Epithelial cell of proximal tubule (primary cell): ENCODE measurements around the gene ACOT2. TPM values are rescaled to one million over a fixed set of nuclear protein-coding genes. Genes with fewer than 3 reads are reported as not detected.
"Not testable (repeated sequence)": the region's sequence is repeated elsewhere in the genome, so short reads cannot be mapped to it uniquely, and the experiment has no call there.

Experiments used
- DNase-seq: peaks from one replicate; pipeline ENCODE4 v3.0.0-alpha.2; 2011; ENCODE audit warnings: low read depth
- H3K4me3 ChIP-seq: 2 replicates; pipeline ENCODE4 v1.5.1; 2011; ENCODE audit warnings: low read depth, mild to moderate bottlenecking, low read length
- total RNA-seq: library from RNA; depleted of rRNA; stranded (reverse); fragments of >200 nt; gene quantifications from 2 replicates; pipeline ENCODE4 v1.2.3, GENCODE V29; 2015
- TF ChIP-seq, protein P1 (sequence below): conservative IDR thresholded peaks from 2 replicates; pipeline ENCODE4 v1.5.1; 2012; ENCODE audit warnings: low read depth, mild to moderate bottlenecking, low read length

Gene ACOT2
- total RNA-seq, 1 donor from 2014 or later = 9.2 TPM

DNA sequence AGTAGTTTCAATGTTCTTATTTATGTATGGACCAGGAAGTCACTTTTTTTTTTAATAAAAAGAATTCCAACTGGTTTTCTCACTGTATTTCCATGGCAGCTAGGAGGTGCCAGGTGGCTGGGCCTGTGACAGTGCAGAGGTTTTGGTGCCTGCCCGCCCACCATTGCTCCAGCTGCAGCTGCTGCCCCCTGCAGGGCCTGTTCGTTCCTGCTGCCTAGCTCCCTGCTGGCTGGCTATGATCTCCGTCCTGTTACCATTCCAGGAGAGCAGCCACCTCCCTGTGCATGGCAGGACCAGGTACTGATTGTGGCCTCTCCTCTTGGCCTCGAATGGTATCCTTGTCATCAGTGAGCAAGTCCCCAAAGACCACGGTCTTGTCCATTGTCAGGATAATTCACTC lies 30.0 kb upstream of the ACOT2 start:
- not testable (repeated sequence) for H3K4me3 ChIP-seq, DNase-seq
- TF ChIP-seq, protein P1, sequence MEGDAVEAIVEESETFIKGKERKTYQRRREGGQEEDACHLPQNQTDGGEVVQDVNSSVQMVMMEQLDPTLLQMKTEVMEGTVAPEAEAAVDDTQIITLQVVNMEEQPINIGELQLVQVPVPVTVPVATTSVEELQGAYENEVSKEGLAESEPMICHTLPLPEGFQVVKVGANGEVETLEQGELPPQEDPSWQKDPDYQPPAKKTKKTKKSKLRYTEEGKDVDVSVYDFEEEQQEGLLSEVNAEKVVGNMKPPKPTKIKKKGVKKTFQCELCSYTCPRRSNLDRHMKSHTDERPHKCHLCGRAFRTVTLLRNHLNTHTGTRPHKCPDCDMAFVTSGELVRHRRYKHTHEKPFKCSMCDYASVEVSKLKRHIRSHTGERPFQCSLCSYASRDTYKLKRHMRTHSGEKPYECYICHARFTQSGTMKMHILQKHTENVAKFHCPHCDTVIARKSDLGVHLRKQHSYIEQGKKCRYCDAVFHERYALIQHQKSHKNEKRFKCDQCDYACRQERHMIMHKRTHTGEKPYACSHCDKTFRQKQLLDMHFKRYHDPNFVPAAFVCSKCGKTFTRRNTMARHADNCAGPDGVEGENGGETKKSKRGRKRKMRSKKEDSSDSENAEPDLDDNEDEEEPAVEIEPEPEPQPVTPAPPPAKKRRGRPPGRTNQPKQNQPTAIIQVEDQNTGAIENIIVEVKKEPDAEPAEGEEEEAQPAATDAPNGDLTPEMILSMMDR = peak; percentile 72

DNA sequence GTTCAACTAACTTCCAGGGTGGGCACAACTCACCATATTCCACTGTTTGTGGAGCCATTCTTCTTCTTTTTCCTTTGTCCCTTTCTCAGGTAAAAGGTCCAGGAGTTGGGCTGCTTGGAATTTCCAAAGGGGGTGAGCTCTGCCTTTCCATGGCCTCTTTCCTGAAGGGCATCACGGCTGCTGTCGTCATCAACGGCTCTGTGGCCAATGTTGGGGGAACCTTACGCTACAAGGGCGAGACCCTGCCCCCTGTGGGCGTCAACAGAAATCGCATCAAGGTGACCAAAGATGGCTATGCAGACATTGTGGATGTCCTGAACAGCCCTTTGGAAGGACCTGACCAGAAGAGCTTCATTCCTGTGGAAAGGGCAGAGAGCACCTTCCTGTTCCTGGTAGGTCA lies 26.1 kb upstream of the ACOT2 start:
- H3K4me3 ChIP-seq, DNase-seq: not testable (repeated sequence)

DNA sequence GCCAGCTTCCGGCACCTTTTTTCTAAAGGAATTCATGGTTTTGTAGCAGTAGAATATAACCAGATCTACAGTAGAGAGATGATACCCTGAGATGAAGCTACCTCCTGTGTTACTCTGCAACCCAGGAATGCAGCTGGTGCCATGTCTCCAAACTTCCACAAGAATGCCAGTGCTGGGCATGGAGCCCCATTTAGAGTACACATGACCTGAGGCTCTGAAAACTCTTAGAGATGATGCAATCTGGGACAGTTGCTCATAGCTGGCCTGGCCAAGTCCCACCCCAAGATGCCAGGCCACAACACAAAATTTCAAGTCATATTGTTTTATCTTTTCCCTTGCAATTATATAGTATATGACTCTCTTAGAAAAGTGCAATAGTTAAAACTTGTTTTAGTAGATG lies 23.7 kb upstream of the ACOT2 start:
- H3K4me3 ChIP-seq, DNase-seq: not testable (repeated sequence)

DNA sequence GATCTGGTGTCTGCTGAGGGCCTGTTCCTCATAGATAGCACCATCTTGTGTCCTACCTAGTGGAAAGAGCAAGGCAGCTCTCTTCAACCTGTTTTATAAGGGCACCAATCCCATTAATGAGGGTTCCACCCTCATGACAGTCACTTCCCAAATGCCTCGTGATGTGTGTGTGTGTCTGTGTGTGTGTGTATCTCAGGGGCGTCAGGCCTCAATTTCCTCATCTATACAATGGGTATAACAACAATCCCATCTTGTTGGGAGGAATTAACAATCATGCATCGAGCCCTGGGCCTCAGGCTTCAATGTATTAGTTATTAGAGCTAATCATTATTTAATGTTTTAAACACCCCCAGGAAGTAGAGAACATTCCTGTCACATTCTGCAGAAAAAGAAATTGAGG lies 19.9 kb upstream of the ACOT2 start:
- DNase-seq, H3K4me3 ChIP-seq: not testable (repeated sequence)

DNA sequence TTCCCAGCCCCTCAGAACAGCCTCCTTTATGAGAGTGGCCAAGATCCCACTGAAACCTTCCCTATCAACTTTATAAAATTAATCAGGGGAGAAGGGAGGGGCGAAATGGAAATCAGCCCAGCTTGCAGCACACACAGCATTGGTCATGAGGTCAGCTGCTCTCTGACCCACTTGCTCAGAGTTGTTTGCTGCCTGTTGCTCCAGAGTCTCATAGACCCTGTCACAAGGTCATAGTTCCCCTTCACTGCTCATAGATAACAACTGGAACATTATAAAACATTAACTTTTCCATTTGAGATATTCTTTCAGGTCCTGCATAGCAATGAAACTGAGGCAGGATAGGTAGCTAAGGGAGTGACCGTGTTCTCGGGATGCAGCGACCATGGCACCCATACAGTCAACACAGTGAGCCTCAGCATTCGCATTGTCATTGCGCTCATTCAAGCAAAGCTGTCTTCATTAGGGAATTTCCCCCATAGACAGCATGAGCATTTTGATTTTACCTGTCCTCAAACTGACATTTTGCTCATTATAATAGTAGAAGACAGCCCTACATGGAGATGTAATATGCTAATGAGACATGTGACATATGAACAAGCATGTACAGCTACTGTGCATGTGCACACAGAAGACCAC lies 19.0 kb upstream of the ACOT2 start:
- peak; percentile 36 for DNase-seq
- H3K4me3 ChIP-seq = not testable (repeated sequence)

- TF ChIP-seq, protein P1 = no peak
- DNase-seq = no peak
- no peak overlapping the region for H3K4me3 ChIP-seq
Measured at GRCh38 chr14:73553845-73554244, 15.2 kb upstream of the ACOT2 start.

GRCh38 chr14:73557201-73557600 lies 11.8 kb upstream of the ACOT2 start:
- not testable (repeated sequence) for H3K4me3 ChIP-seq, DNase-seq

DNA sequence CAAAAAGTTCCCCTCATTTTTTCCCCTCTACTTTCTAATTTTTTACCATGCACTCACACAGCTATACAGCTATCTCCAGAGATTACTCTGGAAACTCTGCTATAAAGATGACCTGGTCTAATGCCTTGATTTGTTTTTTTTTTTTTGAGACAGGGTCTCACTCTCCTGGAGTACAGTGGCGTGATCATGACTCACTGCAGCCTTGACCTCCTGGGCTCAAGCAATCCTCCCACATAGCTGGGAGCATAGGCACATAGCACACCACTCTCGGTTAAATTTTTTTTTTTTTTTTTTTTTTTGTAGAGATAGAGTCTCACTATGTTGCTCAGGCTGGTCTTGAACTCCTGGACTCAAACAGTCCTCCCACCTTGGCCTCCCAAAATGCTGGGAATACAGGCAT lies 10.8 kb upstream of the ACOT2 start:
- not testable (repeated sequence) for H3K4me3 ChIP-seq, DNase-seq

- H3K4me3 ChIP-seq, DNase-seq: not testable (repeated sequence)
Measured at GRCh38 chr14:73562256-73562655, 6.8 kb upstream of the ACOT2 start.

GRCh38 chr14:73562696-73563095 lies 6.3 kb upstream of the ACOT2 start:
- DNase-seq, H3K4me3 ChIP-seq: not testable (repeated sequence)

GRCh38 chr14:73566431-73566830 lies 2.6 kb upstream of the ACOT2 start:
- DNase-seq, H3K4me3 ChIP-seq: not testable (repeated sequence)

DNA sequence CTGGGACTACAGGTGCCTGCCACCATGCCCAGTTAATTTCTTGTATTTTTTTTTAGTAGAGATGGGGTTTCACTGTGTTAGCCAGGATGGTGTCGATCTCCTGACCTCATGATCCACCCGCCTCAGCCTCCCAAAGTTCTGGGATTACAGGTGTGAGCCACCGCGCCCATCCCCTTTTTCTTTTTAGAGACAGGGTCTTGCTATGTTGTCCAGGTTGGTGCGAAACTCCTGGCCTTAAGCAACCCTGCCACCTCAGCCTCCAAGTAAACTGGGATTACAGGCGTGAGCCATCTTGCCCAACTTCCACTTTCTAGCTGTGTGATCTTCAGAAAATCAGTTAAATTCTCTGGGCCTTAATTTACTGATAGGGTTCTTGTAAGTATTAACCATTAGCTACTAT lies 2.1 kb upstream of the ACOT2 start:
- not testable (repeated sequence) for H3K4me3 ChIP-seq, DNase-seq

GRCh38 chr14:73567358-73567757 lies 1.7 kb upstream of the ACOT2 start:
- TF ChIP-seq, protein P1 = no peak
- DNase-seq = no peak

More at GRCh38 chr14:73567358-73567757, 1.7 kb upstream of the ACOT2 start:
- peak overlapping the region; percentile 68 for H3K4me3 ChIP-seq
